ENCODE results near the gene PDLIM3.
"Not testable (repeated sequence)": the region's sequence is repeated elsewhere in the genome, so short reads cannot be mapped to it uniquely, and the experiment has no call there.

Gene PDLIM3

DNA sequence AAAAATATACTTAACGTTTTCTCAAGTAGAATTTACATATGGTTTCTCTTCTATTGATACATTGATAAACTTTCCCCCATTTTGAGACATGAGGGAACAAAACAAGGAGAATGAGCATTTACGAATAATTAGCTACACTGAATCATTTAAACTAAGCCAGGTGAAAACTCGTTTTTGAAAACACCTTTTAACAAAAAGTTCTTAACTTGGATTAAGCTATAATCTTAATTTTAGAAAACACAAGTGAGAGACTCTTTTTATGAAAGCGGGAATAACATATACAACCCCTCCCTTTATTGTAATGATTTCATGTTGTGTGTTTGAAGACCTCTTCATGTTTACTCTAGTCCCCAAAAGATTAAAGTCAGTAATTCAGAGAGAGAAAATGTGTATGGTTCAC is 20.1 kb downstream of the PDLIM3 start:
- no peak for DNase-seq

DNA sequence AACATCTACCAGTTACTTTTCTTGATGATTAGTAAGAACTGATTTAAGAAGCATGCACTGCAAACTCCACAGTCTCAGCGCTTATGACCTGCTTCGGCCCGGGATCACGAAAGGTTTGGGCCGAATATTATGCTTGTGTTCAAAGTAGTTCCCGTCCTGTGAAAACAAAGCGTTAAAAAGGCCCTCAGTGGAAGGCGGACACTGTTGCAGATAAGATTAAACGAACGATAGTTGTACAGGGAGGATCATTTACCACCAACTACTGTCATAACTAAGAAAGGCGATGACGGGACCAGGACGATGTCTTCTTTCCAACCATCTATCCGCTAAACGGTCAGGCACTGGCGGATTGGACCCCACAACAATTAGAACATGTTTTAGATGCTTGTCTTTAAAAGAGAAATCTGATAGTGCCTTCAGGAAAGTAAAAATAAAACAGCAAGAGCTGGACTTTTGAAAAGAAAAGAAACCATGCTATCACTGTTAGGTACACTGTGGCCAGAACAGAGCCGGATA is 21.1 kb downstream of the PDLIM3 start:
- no peak for DNase-seq

DNA sequence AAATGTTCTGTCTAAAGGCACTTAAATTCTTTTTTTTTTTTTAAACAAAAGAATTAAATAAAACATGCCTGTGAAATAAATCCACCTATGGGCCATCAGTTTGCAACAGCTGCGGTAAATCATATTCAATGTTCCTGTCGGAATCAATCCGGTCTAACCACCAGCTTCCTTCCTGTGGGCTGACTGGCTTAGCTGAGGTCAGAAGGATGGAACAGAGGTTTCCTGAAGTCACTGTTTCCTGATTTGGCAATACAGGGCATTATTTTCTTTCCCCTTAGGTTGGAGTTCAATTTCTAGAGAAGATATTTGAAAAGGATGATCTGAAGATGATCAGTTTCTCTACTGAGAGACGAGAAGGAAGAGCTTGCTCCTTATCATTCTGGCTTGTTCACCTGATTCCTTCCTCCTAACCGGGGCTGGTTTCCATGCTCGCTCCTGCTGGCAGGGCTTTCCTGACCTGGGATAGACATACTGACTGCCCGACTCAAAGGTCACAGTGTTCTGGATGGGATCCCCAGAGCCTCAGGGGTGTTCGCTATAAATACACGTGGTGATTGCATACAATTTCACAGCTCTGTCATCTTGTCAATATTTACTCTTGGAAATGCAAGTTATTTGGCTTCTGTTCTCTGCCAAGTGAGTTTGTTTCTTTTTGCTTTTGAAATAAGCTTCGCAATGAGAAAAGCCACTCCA is 21.7 kb downstream of the PDLIM3 start:
- DNase-seq, result no peak

DNA sequence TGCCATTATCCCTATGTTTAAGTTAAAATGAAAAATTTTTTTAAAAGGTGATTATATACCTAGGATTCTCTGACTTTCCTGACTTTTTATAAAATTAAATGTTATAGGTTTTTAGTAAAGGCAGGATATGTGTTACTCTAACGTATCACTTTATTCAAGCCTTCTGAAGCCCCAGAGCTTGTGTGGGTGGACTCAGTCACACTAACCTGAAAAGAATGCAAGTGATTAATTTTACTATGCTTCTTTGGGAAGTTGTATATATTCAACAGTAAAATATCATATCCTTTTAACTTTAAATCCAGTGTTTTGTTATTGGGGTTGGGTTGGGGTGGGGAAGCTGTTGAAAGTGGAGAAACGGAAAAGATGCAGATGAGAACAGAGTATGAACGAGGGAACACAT is 22.8 kb downstream of the PDLIM3 start:
- no peak for DNase-seq

DNA sequence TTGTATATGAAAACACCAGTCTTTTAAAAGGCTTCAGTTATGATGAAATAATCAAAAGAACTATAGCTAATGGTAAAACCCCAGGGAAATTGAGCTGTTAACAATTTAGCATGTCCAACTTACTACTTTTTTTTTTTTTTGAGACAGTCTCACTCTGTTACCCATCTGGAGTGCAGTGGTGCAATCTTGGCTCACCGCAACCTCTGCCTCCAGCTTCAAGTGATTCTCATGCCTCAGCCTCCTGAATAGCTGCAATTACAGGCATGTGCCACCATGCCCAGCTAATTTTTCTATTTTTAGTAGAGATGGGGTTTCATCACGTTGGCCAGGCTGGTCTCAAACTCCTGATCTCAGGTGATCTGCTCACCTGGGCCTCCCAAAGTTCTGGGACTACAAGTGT is 24.1 kb downstream of the PDLIM3 start:
- not testable (repeated sequence) for DNase-seq

DNA sequence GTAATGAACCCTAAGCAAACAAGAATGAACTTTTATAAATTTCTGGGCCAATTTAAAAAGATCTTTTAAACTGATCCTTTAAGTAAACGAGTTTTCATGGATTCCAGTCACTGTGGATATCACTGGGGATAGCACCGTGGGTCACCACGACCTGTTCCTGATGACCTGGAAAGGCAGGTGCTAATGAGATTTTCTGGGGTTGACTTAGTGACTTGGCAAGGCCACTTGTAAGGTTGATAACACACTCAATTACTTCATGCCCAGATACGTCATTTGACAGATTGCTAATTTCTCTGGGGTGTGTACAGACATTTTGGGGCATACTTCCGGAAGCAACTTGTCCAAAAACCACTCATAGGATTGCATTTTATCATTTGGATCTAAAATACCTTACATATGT is 24.5 kb downstream of the PDLIM3 start:
- DNase-seq, result no peak

DNA sequence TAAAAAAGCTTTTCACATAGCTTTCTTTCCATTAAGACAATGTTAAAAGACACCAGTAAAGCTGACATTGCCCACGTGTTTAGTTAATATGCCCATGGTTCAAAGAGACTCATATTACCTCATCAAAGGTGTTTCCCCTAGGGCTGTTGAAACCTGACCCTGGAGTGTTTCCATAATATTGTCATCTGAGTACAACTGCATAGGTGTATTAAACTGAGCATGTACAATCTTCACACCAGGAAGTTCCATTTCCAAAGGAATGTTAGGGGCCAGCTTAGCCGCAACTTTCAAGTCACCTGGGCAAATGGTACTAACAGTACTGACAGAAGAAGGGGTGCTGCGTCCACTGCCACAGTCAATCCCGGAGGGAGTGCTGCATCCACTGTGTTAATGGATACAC is 27.1 kb downstream of the PDLIM3 start:
- no peak for DNase-seq

DNA sequence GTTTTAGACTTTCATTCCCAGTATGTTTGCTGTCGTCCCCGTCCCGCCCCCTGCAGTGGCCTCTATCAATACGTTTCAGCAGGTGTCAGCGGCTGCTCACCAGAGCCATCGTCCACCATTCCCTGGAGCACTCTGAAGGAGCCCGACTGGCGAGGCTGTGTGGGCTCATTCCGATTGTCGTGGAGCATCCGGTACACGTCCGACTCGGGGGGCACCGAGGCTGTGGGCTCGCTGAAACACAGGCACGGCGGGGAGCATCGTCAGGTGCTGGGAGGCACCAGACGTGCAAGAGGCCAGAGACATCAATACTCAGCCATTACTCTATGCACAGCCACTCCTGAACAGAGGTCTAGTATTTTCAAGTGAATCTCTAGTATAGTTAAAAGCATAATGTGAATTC is 28.9 kb downstream of the PDLIM3 start:
- no peak for DNase-seq

DNA sequence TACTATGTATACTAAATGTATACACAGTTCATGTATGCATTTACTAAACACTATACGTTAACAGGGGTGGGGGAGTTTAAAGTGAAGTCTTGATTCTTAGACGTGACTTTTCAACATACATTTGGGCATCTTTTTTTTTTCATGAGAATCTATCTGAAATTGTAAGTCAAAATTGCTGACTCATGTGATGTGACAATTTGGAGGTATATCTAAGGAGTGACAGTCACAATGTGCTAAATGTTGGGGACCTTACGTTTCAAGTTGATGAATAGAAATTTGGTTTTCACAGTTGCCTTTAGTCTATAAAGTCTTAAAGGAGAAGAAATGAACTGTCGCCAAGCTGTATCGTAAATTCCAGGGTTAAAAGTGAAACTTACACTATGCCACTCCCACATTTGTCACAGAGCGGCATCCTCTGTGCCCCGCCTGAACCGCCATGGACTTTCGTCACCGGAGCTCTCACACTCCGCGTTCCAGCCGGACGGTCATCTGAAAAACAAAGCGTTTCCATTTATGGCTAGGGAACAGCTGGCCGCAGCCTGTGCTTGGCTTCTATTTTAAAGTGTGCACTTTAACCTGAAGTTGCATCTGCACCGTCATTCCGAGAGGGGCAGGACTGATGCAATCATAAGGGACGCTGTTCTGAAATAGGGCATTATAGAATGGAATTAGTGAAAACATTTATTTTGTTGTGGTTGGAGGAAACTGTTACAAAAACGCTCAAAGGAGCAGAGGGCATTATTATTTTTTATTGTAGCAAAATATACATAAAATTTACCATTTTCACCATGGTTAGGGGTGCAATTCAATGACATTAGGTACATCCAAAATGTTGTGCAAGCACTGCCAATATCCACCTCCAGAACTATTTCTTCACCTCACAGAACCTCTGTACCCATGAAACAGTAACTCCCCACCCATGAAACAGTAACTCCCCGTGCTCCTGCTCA is 30.9 kb downstream of the PDLIM3 start:
- DNase-seq, result no peak

DNA sequence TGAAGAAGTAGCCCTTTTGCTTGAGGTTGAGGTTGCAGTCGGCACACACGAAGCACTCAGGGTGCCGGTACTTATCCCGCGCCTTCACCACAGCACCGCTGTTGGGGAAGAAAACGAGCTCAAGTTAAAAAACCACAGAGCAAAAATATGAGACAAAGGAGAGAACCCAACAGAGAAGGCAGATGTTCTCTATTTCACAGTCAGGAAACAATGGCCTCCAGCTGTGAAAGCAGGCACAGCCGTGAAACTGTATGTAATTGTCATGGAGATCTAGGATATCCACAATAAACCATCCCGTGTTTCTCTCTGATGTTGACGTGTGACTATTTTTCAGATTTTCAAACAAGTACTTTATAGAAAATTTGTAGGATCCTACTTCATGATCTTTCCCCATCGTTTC is 32.9 kb downstream of the PDLIM3 start:
- no peak for DNase-seq

DNA sequence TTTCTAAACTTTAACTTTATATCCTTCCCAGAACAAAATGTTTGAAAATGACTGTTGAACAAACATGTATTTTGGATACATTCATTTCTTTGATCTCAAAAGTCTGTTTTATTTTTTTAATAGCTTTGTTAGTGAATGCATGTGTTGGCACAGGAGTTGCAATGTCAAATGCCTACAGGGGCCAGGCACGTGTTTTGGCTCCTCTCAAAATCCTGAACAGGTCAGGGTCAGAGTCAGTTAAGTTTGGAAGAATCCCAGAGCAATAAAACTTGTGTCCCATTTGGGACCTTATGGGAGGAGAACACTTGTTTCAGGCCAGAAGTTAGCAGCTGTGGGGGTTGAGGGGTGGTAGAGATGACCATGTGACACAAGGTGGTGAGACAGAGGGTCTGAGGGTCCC is 34.7 kb downstream of the PDLIM3 start:
- DNase-seq, result no peak

DNA sequence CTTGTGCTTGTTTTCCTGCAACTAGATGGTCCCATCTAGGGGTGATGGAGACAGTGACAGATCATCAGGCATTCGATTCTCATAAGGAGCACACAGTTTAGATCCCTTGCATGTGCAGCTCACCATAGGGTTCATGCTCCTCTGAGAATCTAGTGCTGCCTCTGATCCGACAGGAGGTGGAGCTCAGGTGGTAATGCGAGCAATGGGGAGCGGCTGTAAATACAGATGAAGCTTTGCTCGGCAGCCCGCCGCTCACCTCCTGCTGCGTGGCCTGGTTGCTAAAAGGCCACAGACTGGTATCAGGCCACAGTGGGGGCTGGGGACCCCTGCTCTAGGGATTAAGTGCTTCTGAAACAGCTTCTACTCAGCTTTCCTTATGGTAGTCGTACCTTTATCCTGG is 35.3 kb downstream of the PDLIM3 start:
- no peak for DNase-seq

DNA sequence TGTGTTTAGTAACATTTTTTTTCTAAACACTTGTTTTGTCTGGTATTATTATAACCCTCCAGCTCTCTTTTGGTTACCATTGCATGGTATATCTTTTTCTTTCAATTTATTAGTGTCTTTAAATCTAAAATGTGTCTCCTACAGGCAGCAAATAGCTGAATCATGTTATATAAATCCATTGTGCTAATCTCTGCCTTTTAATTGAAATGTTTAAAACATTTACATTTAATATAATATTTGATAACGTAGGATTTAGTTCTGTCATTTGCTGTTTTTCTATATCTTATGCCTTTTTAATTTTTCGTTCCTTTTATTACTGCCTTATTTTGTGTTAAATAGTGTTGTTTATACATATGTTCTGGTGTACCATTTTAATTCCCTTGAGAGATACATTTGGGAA is 46.7 kb downstream of the PDLIM3 start:
- no peak for DNase-seq

DNA sequence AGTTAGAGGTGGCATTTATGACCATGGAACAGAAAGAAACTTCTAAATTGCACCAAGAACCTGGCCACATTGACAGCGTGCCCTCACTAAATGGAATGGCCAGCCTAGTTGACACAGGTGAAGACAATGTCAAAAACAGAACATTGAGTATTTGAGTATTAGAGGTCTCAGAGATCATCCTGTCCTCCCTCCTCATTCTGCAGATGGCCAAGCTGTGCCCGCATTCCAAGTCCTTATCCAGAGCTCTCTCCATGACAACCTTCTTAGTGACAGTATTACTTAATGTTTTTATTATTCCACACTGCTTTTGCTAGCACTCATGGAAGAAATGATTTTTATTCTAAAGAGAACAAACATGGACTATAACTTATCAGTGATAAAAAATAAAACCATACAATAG is 53.9 kb downstream of the PDLIM3 start:
- no peak for DNase-seq

DNA sequence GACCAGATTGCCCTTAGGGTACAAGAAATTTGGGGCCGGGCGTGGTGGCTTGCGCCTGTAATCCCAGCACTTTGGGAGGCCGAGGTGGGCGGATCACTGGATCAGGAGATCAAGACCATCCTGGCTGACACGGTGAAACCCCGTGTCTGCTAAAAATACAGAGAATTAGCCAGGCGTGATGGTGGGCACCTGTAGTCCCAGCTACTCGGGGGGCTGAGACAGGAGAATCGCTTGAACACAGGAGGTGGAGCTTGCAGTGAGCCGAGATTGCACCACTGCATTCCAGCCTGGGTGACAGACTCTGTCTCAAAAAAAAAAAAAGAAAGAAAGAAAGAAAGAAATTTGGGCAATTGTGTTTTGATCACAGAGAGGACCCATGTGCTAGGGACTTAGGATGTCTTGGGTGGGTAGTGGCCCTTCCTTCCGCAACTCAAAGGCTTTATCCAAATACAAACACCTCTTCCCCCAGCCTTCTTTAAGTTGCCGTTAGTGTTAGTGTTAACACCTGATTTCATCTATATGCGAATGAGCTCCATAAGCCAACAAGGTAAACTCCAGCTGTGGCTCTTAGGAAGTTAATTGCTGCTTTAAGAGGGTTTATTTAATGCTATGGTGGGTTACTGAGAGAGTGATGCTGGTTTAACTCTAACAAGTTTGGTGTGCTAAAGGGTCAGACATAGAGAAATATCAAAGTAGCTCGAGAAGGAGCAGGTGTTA is 55.1 kb downstream of the PDLIM3 start:
- DNase-seq, result no peak

DNA sequence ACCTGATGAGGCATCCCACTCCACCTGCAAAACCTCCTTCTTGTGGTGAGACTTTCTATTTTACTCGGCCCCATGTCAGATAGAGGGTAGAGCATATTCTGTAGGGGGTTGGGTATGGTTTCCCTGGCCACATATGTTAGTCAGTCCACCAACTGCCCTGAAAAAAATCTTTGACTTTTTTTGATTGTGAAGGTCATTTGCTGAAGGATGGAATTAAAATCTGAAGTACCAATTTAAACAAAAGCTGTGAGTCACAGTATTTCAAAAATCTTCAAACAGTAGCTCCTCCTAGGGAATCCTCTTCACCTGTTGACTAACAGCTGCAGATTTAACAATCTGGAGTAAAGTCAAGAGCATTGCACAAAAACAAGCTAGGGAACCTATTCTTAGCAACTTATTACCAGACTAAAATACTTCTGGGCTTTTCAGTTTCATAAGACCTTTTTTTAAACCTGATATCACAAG is 55.8 kb downstream of the PDLIM3 start:
- DNase-seq, result no peak

DNA sequence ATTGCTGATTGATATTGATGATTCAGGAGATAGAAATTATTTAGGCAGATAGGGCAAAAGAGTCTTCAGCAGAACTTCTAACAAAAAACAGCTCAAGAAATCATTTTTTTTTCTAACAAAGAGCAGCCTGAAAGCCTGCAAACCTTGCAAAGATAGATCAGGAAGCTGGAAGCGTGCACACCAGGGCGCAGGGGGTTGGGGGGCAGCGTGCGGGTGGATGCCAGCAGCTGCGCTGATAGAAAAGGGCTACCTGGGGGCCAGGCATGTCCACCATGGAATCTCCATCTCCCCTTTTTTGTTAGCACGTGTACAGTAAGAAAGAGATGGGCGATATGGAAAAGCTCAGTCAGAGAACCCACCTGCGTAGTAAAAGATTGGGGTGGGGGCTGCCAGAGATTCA is 62.1 kb downstream of the PDLIM3 start:
- no peak for DNase-seq

DNA sequence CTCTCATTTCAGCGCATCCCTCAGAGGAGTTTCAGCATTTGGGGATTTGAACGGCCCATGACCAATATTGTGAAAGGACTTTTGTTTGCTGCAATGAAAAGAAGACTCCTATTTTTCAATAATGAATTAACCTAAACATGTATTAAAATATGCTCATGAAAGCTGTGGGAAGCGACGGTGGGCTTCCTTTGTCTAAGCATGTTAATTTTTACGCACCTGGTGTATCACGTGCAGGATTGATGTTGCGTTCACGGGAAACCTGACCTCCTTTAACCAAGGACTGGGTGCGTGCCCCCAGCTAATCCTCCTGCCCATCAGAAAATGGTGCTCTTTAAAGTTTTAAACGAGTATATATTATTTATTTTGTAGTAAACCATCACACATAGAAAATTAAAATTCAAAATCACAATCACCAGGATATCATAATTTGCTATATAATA is 63.2 kb downstream of the PDLIM3 start:
- DNase-seq, result no peak

DNA sequence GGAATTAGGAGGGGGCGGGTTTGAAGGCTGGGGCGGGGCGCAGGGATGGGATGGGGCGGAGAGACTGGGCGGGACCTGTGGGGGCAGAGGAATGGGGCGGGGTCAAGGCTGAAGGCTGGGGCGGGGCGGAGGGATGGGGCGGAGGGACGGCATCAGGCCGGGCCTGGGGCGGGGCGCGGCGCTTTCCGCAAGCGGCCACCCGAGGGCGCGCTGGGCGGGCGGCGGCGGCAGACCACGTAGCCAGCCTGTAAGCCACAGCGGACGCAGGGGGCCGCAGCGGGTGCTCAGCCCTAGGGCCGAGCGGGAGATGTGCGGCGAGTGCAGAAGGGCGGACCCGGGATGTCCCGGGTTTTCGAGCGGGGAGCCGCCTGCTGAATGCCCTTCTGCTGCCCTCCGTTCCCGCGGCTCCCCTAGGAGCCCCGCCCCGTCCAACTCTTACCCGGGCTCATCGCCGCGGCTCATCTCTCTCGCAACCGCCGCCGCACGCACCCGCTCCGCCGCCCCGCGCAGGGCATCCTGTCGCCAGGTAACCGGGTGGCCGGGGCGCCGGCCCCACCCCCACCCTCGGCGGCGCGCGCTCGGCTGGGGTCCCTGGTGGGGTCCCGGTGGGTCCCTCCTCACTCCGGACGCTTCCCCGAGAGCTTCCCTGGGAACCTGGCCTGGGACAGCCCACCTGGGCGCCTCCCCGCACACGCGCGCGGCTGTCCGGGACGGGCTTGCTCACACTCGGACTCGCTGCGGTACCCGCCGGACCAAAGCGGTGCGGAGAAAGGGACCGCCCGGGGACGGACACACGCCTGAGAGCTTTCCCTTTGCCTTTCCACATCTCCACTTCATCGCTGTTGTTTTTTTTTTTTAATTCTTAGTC is 63.8 kb downstream of the PDLIM3 start, which contains the start of gene CCDC110:
Gene CCDC110, minus strand, starts transcription at position 499 of the 868 bp plus-strand sequence. Its CDS starts 50 bp downstream, at position 449.
- peak; percentile 71 for DNase-seq

DNA sequence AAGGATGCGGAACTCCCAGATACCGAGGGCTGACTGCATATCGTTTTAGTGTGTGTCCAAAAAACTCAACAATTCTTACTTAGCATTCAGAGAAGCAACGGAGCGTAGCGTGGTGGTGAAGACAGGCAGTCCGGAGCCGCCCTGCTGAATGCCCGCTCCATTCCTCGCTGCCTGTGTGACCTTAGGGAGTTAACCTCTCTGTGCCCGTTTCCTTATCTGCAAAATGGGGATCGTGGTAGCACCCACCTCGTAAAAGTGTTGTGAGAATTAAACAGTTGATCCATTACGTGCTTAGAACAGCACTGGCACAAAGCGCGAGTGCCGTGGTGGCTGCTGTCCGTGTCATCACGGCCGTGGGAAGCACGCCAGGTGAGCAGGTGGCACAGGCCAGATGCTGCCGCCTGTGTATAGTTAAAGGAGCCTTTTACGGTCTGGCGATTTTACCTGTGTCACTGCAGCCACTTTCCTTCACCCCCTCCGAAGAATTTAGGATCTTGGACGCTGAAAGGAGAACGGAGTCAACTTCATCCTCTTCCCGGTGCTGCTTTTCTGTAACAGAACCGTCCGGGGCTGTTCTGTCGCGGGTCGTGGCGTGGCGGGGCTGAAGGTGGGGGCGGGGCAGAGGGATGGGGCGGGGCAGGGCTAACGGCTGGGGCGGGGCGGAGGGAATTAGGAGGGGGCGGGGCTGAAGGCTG is 64.7 kb downstream of the PDLIM3 start:
- peak; percentile 17 for DNase-seq

DNA sequence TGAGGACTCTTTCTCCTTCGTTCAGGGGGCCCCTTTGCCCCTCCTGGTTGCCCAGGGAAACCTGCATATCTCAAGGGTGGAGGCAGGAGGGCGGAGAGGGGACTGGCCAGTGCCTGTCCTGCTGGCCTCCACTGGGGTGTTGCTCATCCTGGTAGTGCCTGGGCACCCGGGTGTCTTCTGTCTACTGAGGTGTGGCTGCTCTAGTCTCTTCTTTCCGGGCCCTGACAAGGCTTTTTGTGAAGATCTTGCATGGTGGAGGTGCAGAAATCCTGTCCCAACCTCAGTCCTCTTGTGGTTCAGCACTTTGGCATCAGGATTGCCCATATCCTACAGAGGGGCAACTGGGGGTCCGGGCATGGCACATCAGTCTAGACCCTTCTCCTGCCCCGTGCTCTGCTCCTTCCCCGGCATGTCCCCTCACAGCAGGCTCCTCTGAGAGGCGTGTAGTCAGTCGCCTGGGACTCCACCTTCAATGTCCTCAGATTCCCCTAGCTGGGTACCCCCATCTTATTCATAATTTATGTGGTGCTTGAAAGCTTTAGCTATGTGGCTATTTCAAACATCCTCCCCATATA is 65.6 kb downstream of the PDLIM3 start:
- DNase-seq, result no peak

Measured in activated gamma-delta T cell (primary cell).